HepG2 (cell line): ENCODE results near the gene ABCC8. TPM values are rescaled to one million over a fixed set of nuclear protein-coding genes. Genes with fewer than 3 reads are reported as not detected.

Experiments used
- ATAC-seq: fragments of 200-7000 bp; cut with Tn5 transposase; 3 replicates; pipeline ENCODE4 v1.9.1; 2020; ENCODE audit warnings: mild to moderate bottlenecking, moderate library complexity
- BruUV-seq: library from RNA; stranded (reverse); fragments of 400-500 nt; replicated peaks from 2 replicates; lab custom pipeline; 2021; lab: Mats Ljungman, UMichigan
- CTCF ChIA-PET: fragments of 300-600 bp; formaldehyde crosslinking; extraction: SDS; loops from one replicate; lab custom pipeline; 2021; ENCODE audit warnings: low total read pairs, inconsistent platforms, low intra/inter-chr PET ratio; lab: Yijun Ruan, JAX
- POLR2A ChIA-PET: fragments of 350-600 bp; sonication (Branson Sonifier 250); formaldehyde crosslinking; loops from one replicate; lab custom pipeline; 2020; ENCODE audit warnings: antibody characterized with exemption, inconsistent platforms; lab: Yijun Ruan, JAX
- DNase-seq: peaks from one replicate; pipeline ENCODE4 v3.0.0-alpha.2; 2015; ENCODE audit warnings: low spot score
- FAIRE-seq: peaks from 3 replicates; lab custom pipeline; 2011; peaks lifted over from hg19 to GRCh38; lab: Jason Lieb, UNC
- H2AFZ ChIP-seq: one replicate; pipeline ENCODE4 v1.6.1; 2011; ENCODE audit warnings: low read length, inconsistent platforms
- H3K27ac ChIP-seq: fragments of 300-600 bp; 3 replicates; pipeline ENCODE4 v1.8.0; 2011; ENCODE audit warnings: mixed run types, mild to moderate bottlenecking, mixed read lengths, low read length, inconsistent platforms; ENCODE audit not compliant: insufficient read depth; ENCODE audit errors: extremely low read length
- H3K27me3 ChIP-seq, 2 experiments: fragments of 200-600 bp in 1 of 2; 2 replicates in 1 of 2; 3 replicates in 1 of 2; pipeline versions ENCODE4 v1.6.0 to v1.8.0; 2011; ENCODE audit warnings: low read length in 2 of 2, mild to moderate bottlenecking in 2 of 2, moderate library complexity in 2 of 2, inconsistent platforms in 1 of 2; ENCODE audit not compliant: insufficient read depth in 2 of 2, control insufficient read depth in 1 of 2
- H3K36me3 ChIP-seq, 2 experiments: fragments of 200-600 bp in 1 of 2; replicated peaks in 1 of 2; 2 replicates in 1 of 2; 3 replicates in 1 of 2; pipeline versions ENCODE4 v1.5.1 to v1.8.0; 2011; ENCODE audit warnings: low read length in 2 of 2, inconsistent platforms in 1 of 2; ENCODE audit not compliant: insufficient read depth in 2 of 2, control insufficient read depth in 1 of 2
- H3K4me1 ChIP-seq: 2 replicates; pipeline ENCODE4 v1.5.1; 2012; ENCODE audit warnings: low read length, inconsistent platforms; ENCODE audit not compliant: insufficient read depth
- H3K4me2 ChIP-seq: 2 replicates; pipeline ENCODE4 v1.6.0; 2011; ENCODE audit warnings: low read depth, low read length, inconsistent platforms
- H3K4me3 ChIP-seq, 3 experiments: fragments of 200-600 bp in 1 of 3; sonication (generic), shearing (Covaris generic) in 1 of 3; replicated peaks in 1 of 3; 2 replicates each; pipeline ENCODE4 v1.5.1; 2011 to 2016; ENCODE audit warnings: low read length in 3 of 3, inconsistent platforms in 2 of 3, low read depth in 2 of 3, mild to moderate bottlenecking in 2 of 3, control low read depth in 1 of 3, mixed read lengths in 1 of 3; ENCODE audit not compliant: insufficient read depth in 1 of 3
- H3K79me2 ChIP-seq: one replicate; pipeline ENCODE4 v1.6.1; 2011; ENCODE audit warnings: low read length, inconsistent platforms; ENCODE audit not compliant: insufficient read depth
- H3K9ac ChIP-seq: 2 replicates; pipeline ENCODE4 v1.6.0; 2011; ENCODE audit warnings: mild to moderate bottlenecking, low read depth, low read length, inconsistent platforms; ENCODE audit not compliant: insufficient read depth
- H3K9me3 ChIP-seq: 2 replicates; pipeline ENCODE4 v1.5.1; 2012; ENCODE audit warnings: mild to moderate bottlenecking, low read length
- H4K20me1 ChIP-seq: 2 replicates; pipeline ENCODE4 v1.6.0; 2011; ENCODE audit warnings: inconsistent platforms, mild to moderate bottlenecking, low read length, moderate library complexity; ENCODE audit not compliant: insufficient read depth
- ATF7 ChIP-seq, 2 experiments: fragments of 450-650 bp in 1 of 2; sonication (generic) in 1 of 2; formaldehyde crosslinking in 1 of 2; IDR thresholded peaks; 2 replicates each; pipeline versions ENCODE4 v1.4.0 to v1.6.1; 2016 to 2020; ENCODE audit warnings: antibody characterized with exemption in 1 of 2, mild to moderate bottlenecking in 1 of 2, missing genetic modification reagents in 1 of 2
- FOSL2 ChIP-seq: sonication (generic); formaldehyde crosslinking; IDR thresholded peaks from 2 replicates; pipeline ENCODE4 v1.4.0; 2020; ENCODE audit warnings: missing genetic modification reagents
- MBD4 ChIP-seq: IDR thresholded peaks from 2 replicates; pipeline ENCODE4 v1.6.1; 2012; ENCODE audit warnings: low read length, inconsistent platforms, borderline replicate concordance
- MBNL3 ChIP-seq: fragments of 250-450 bp; sonication (Bioruptor Pico); conservative IDR thresholded peaks from 2 replicates; pipeline ENCODE4 v1.8.0; 2022; ENCODE audit warnings: mild to moderate bottlenecking, inconsistent platforms
- RARA ChIP-seq: IDR thresholded peaks from 2 replicates; pipeline ENCODE4 v1.6.1; 2016; ENCODE audit warnings: missing genetic modification reagents, missing compliant biosample characterization
- SP5 ChIP-seq: IDR thresholded peaks from 2 replicates; pipeline ENCODE4 v1.6.1; 2016; ENCODE audit warnings: low read depth, borderline replicate concordance
- YY1 ChIP-seq: IDR thresholded peaks from 2 replicates; pipeline ENCODE4 v1.6.1; 2011; ENCODE audit warnings: low read length, low read depth, moderate library complexity, mild to moderate bottlenecking; ENCODE audit not compliant: insufficient read depth, insufficient replicate concordance
- ZBTB1 ChIP-seq: sonication (generic); formaldehyde crosslinking; IDR thresholded peaks from 2 replicates; pipeline ENCODE4 v1.4.0; 2020; ENCODE audit warnings: missing genetic modification reagents, borderline replicate concordance
- ZFP36L1 ChIP-seq: sonication (generic); formaldehyde crosslinking; IDR thresholded peaks from 2 replicates; pipeline ENCODE4 v1.8.0; 2022; ENCODE audit warnings: mild to moderate bottlenecking, missing genetic modification reagents, moderate library complexity
- ZFP91 ChIP-seq: sonication (generic); formaldehyde crosslinking; IDR thresholded peaks from 2 replicates; pipeline ENCODE4 v1.9.0; 2022; ENCODE audit warnings: missing genetic modification reagents, mild to moderate bottlenecking, borderline replicate concordance
- ZMYM2 ChIP-seq: sonication (generic); formaldehyde crosslinking; IDR thresholded peaks from 2 replicates; pipeline ENCODE4 v1.8.0; 2022; ENCODE audit warnings: mild to moderate bottlenecking, missing genetic modification reagents
- ZNF530 ChIP-seq: sonication (generic); formaldehyde crosslinking; IDR thresholded peaks from 2 replicates; pipeline ENCODE4 v1.5.0; 2020; ENCODE audit warnings: low read depth, mild to moderate bottlenecking, missing genetic modification reagents
- ZNF549 ChIP-seq: sonication (generic); formaldehyde crosslinking; IDR thresholded peaks from 2 replicates; pipeline ENCODE4 v1.5.0; 2020; ENCODE audit warnings: missing genetic modification reagents
- ZNF562 ChIP-seq: sonication (generic); formaldehyde crosslinking; IDR thresholded peaks from 2 replicates; pipeline ENCODE4 v1.8.0; 2022; ENCODE audit warnings: missing genetic modification reagents, borderline replicate concordance
- ZNF660 ChIP-seq: sonication (generic); formaldehyde crosslinking; IDR thresholded peaks from 2 replicates; pipeline ENCODE4 v1.5.1; 2020; ENCODE audit warnings: mild to moderate bottlenecking, low read depth, missing genetic modification reagents, borderline replicate concordance
- ZNF7 ChIP-seq: IDR thresholded peaks from 2 replicates; pipeline ENCODE4 v1.6.1; 2016; ENCODE audit warnings: missing biosample characterization, missing genetic modification reagents
- WGBS: methylation state at CpG from one replicate; pipeline ENCODE4 v1.1.6; 2017; ENCODE audit warnings: low lambda C conversion rate; 5-methylcytosine and 5-hydroxymethylcytosine counted together
- in situ Hi-C: cut with HindIII; loops from 2 replicates; pipeline ENCODE4 v1.10.0; 2017; ENCODE audit warnings: low pct_unique_long_range_greater_than_20kb; ENCODE audit not compliant: extremely low pct_ligation_motif_present
- intact Hi-C: fragments of 100-400 bp; cut with micrococcal nuclease; formaldehyde crosslinking; loops from one replicate; pipeline ENCODE4 v1.10.0; 2022; ENCODE audit not compliant: unreplicated experiment
- polyA plus RNA-seq, 8 experiments: library from polyadenylated mRNA; depleted of rRNA in 3 of 8; stranded (reverse) in 7 of 8; unstranded in 1 of 8; fragments of >200 nt; fragmentation: Illumina TruSeq in 4 of 8; extraction: Trizol in 4 of 8; gene quantifications; 2 replicates each; pipeline versions ENCODE4 v1.2.1 to v1.2.3, GENCODE V29; 2011 to 2016; ENCODE audit warnings: low read depth in 4 of 8, missing spikeins in 1 of 8, mixed read lengths in 1 of 8; ENCODE audit not compliant: insufficient read depth in 1 of 8
- total RNA-seq, 5 experiments: library from RNA; depleted of rRNA; stranded (reverse); fragments of >200 nt; fragmentation: Illumina TruSeq; extraction: Trizol; gene quantifications; 2 replicates each; pipeline ENCODE4 v1.2.3, GENCODE V29; 2016; ENCODE audit warnings: low read depth in 1 of 5
- TF ChIP-seq, protein P1 (sequence below): sonication (generic); formaldehyde crosslinking; IDR thresholded peaks from 2 replicates; pipeline ENCODE4 v1.8.0; 2022; ENCODE audit warnings: missing genetic modification reagents, mild to moderate bottlenecking, borderline replicate concordance
- TF ChIP-seq, protein P2 (sequence below): IDR thresholded peaks from 2 replicates; pipeline ENCODE4 v1.6.1; 2016; ENCODE audit warnings: missing compliant biosample characterization, missing genetic modification reagents, borderline replicate concordance
- TF ChIP-seq, protein P3 (sequence below): sonication (generic); formaldehyde crosslinking; IDR thresholded peaks from 2 replicates; pipeline ENCODE4 v1.4.0; 2020; ENCODE audit warnings: missing genetic modification reagents, mild to moderate bottlenecking, borderline replicate concordance

Gene ABCC8
- total and polyA plus RNA-seq, 2 of the 13 experiments (the other 11 are each of a cell fraction or from before 2014, with no cell fraction given): not detected

GRCh38 chr11:17483505-17483904 lies 6.9 kb upstream of the ABCC8 start:
- Histone ChIP-seq H3K79me2 (no peaks in the 10 kb centered on the region), H2AFZ (no peak overlapping the region), H3K36me3 (no peaks in the 10 kb centered on the region), H3K4me1 (peaks cover 11% of the 10 kb centered on the region), H3K27me3 (peaks cover 0 to 12% of the 10 kb centered on the region in 2 experiments; a peak in 2 of 5 replicates), H3K4me3 (no peak overlapping the region), H4K20me1 (no peaks in the 10 kb centered on the region), H3K4me2 (no peak overlapping the region), H3K9ac (no peak overlapping the region), H3K9me3 (no peaks in the 10 kb centered on the region), H3K27ac (no peak overlapping the region)
- intact Hi-C loops: no loop called here
- no peak for TF ChIP-seq ATF7 (IDR thresholded peaks at IDR 0.05)
- TF ChIP-seq ATF7 (CRISPR knock-in tag; IDR thresholded peaks at IDR 0.05): no peak
- TF ChIP-seq ZNF7 (CRISPR knock-in tag): no peak
- TF ChIP-seq ZFP91 (CRISPR knock-in tag): no peak
- TF ChIP-seq, protein P1, sequence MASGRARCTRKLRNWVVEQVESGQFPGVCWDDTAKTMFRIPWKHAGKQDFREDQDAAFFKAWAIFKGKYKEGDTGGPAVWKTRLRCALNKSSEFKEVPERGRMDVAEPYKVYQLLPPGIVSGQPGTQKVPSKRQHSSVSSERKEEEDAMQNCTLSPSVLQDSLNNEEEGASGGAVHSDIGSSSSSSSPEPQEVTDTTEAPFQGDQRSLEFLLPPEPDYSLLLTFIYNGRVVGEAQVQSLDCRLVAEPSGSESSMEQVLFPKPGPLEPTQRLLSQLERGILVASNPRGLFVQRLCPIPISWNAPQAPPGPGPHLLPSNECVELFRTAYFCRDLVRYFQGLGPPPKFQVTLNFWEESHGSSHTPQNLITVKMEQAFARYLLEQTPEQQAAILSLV (CRISPR knock-in tag): no peak
- TF ChIP-seq MBD4: no peak
- TF ChIP-seq ZMYM2 (CRISPR knock-in tag): no peak
- no peak for TF ChIP-seq ZNF562 (CRISPR knock-in tag)
- TF ChIP-seq RARA (CRISPR knock-in tag): no peak
- TF ChIP-seq YY1: no peak
- TF ChIP-seq ZFP36L1 (CRISPR knock-in tag): no peak
- no peak for TF ChIP-seq SP5 (CRISPR knock-in tag)
- TF ChIP-seq ZNF549: no peak
- no peak for TF ChIP-seq ZNF530 (CRISPR knock-in tag)
- no peak for TF ChIP-seq FOSL2 (CRISPR knock-in tag)
- TF ChIP-seq, protein P2, sequence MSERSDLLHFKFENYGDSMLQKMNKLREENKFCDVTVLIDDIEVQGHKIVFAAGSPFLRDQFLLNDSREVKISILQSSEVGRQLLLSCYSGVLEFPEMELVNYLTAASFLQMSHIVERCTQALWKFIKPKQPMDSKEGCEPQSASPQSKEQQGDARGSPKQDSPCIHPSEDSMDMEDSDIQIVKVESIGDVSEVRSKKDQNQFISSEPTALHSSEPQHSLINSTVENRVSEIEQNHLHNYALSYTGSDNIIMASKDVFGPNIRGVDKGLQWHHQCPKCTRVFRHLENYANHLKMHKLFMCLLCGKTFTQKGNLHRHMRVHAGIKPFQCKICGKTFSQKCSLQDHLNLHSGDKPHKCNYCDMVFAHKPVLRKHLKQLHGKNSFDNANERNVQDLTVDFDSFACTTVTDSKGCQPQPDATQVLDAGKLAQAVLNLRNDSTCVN: no peak
- no peak for TF ChIP-seq ZNF660 (CRISPR knock-in tag)
- TF ChIP-seq ZBTB1 (CRISPR knock-in tag): no peak
- no peak for TF ChIP-seq MBNL3 (CRISPR knock-in tag)
- TF ChIP-seq, protein P3, sequence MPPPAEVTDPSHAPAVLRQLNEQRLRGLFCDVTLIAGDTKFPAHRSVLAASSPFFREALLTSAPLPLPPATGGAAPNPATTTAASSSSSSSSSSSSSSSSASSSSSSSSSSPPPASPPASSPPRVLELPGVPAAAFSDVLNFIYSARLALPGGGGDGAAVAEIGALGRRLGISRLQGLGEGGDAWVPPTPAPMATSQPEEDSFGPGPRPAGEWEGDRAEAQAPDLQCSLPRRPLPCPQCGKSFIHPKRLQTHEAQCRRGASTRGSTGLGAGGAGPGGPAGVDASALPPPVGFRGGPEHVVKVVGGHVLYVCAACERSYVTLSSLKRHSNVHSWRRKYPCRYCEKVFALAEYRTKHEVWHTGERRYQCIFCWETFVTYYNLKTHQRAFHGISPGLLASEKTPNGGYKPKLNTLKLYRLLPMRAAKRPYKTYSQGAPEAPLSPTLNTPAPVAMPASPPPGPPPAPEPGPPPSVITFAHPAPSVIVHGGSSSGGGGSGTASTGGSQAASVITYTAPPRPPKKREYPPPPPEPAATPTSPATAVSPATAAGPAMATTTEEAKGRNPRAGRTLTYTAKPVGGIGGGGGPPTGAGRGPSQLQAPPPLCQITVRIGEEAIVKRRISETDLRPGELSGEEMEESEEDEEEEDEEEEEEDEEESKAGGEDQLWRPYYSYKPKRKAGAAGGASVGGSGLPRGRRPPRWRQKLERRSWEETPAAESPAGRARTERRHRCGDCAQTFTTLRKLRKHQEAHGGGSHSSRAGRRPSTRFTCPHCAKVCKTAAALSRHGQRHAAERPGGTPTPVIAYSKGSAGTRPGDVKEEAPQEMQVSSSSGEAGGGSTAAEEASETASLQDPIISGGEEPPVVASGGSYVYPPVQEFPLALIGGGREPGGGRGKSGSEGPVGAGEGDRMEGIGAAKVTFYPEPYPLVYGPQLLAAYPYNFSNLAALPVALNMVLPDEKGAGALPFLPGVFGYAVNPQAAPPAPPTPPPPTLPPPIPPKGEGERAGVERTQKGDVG: no peak
- ATAC-seq: no peak
- 1% methylated on average over 2 of the region's 2 CpGs for WGBS
- BruUV-seq: no TSS peak
- ChIA-PET POLR2A (no interaction called here), CTCF (no interaction called here)
- no peak for DNase-seq
- no peak for FAIRE-seq
- in situ Hi-C loops: no loop called here
